CD4-positive, alpha-beta T cell treated with Interleukin-4 for 1 hour (primary cell): ENCODE measurements around the gene LRRC53.

Source experiments
- DNase-seq, 2 donors: peaks; one replicate each; pipeline ENCODE4 v3.0.0-alpha.2; 2020 to 2022

LRRC53 gene

DNA sequence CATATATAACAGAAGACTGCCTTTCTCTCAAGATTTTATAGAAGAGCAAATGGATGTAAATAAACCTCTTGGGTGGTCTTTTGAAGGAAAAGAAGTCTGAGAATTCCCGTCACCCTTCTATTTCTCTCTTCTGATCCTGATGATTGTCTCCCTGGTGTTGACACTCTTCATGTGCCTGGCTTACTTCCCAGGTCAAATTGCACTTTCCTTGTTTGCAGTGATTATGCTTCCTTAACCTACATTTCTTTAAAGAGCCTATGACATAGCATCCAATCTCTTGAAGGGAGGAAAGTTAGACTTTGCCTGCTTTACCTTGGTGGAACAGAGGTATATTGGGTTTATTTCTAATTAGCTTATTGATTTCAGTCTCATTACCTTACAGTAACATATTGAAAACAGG lies 80.1 kb downstream of the LRRC53 start:
- no peak for DNase-seq

DNA sequence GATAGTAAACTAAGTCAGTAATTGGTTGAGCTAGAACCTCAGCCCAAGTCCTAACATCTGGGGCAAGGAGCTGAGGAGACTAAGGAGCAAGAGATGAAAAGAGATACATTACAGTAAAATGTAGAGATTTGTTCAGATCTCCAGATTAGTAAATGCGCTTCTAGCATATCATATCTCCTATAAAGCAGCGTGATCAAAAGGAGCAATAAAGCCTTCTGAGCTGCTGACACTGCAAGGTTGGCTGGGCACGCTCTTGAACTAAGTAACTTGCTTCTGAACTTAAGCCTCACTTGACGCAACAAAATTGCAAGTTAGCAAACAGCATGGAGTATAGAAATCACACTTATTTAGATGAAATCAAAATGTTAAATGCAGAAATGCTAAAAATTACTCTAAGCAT lies 80.9 kb downstream of the LRRC53 start:
- no peak for DNase-seq

GRCh38 chr1:74430342-74430934 lies 82.0 kb downstream of the LRRC53 start:
- no peak for DNase-seq

GRCh38 chr1:74429580-74429979 lies 82.8 kb downstream of the LRRC53 start:
- DNase-seq: no peak

DNA sequence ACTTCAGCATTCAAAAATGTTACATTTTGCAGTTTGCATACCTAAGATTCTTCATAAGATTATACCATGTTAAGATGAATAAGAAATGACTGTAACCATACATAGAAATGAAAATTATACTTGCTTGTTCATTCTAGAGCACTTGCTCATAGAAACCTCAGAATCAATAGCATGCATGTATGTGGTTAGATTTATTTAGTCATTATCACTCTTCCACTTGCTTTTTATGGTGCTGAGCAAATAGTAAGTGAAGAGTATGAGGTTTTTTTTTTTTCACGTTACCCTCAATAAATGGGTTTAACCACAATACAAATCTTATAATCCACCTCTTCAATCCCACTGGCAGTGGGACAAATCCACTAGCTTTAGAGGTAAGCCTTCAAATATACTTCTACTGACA lies 84.7 kb downstream of the LRRC53 start:
- DNase-seq: no peak

GRCh38 chr1:74426208-74426937 lies 86.0 kb downstream of the LRRC53 start:
- DNase-seq: no peak

DNA sequence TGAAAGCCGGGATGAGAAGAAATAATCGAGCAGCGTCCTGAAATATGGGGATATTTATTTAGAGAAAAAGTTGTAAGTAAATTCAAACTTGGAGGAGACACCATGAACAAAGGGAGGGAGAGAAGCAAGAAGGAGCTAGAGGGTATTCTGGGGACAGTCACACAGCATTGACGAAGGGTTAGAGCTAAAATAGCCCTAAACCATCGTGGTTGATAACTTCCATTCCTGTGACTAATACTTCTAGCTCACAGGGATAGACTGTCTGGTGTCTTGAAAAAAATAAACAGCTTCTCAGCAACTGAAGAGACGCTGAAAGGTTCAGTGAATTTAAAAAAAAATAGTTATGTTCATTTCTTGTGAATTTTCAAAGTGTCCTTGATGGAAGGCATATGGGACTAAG lies 86.7 kb downstream of the LRRC53 start:
- no peak for DNase-seq

DNA sequence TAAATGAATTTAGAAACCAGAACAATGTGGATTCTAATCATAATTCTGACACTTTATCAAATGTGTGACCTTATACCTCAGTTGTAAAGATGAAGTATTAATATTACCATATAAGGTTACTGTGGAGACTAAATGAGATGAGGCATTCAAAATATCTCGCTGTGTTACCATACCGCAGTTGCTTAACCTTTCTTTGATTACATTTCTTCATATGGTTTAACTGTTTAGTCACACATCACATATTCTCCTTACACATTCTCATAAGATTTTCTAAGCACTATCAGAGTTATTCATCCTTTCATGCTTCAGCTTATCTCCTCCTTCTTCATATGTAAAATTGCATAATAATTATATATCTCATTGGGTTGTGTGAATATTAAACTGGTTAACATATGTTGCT lies 88.9 kb downstream of the LRRC53 start:
- no peak for DNase-seq

DNA sequence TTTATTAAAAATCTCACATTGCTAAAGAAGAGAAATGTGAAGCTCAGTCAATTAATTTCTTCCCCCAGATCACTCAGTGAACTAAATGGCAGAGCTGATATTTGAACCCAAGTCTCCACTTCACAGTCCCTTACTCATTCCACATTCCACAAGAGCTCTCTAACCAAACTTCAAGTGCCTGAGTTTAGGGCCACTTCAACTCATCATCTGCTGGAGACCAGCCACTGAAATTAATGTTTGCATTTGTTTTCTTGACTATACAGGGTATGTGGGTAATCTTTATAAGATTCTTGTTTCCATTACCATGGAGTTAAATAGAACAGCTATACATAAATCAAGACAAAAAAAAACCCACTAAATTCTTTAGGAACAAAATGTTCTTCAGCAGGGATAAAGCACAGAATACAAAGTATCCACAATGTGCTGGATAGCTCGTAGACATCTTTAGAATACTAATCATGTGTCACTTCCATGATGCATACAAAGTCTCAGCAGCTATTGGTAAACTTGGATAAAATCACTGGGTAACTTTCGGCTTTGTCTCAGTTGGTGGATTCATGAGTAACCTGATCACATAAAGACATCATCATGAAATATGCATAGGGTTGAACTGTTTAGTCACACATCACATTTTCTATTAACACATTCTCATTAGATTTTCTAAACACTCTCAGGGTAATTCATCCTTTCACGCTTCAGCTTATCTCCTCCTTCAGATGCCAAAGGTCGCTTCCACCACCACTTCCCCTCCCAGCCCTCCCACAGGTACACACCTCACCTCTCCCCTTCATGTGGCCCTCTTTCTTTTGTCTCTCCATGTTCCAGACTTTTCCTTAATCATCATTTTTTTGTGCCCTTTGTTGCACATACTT lies 89.8 kb downstream of the LRRC53 start:
- no peak for DNase-seq

- no peak for DNase-seq
Observed at GRCh38 chr1:74420467-74420866, 91.9 kb downstream of the LRRC53 start.
